ENCODE data around the gene HMGA1. TPM values are rescaled to one million over a fixed set of nuclear protein-coding genes. Genes with fewer than 3 reads are reported as not detected.

HMGA1 gene
- total and polyA plus RNA-seq, 2 experiments from 2014 or later: 243 to 332 TPM

DNA sequence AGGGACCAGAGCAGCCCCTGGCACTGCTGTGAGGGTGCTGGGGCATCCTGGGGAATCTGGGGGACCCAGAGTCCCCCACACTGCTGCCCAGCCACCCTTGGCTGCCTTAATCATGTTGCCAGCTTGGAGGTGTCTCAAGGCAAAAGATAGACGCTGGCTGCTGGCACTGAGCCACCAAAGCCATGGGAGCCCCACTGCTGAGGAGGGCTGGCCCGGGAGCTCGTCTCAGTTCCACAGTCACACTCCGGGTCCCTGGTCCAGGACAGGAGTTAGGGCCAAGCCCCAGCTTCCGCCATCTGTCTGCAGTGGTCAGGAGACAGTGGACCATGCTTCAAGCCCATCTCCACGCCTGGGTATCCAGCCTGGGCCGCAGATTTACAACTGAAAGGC, 41.0 kb upstream of the HMGA1 start:
- Histone ChIP-seq H3K9me3 (ENCODE audit: low read depth) (no peaks in the 10 kb centered on the region), H4K20me1 (ENCODE audit: insufficient read depth) (no peaks in the 10 kb centered on the region), H2AFZ (peak overlapping the region; percentile 93), H3K4me1 (ENCODE audit: insufficient read depth) (no peaks in the 10 kb centered on the region), H3K27me3 (replicated peaks; ENCODE audit: insufficient read depth) (no peaks in the 10 kb centered on the region), H3K27ac (no peak overlapping the region), H3K4me2 (ENCODE audit: unreplicated experiment) (peak overlapping the region; percentile 88), H3F3A (ENCODE audit: insufficient read depth) (no peaks in the 10 kb centered on the region; the same call in 1 of the 2 replicates), H3K4me3 (no peak overlapping the region), H3K79me2 (ENCODE audit: insufficient read depth) (no peaks in the 10 kb centered on the region), H3K36me3 (ENCODE audit: low read depth) (no peaks in the 10 kb centered on the region), H3K9ac (no peak overlapping the region), H3K9me2 (ENCODE audit: insufficient read depth) (no peaks in the 10 kb centered on the region)
- TF ChIP-seq EZH2phosphoT487 (IDR thresholded peaks at IDR 0.05; ENCODE audit: insufficient read depth, low read depth) (no peak), EZH2 (IDR thresholded peaks at IDR 0.05; ENCODE audit: insufficient read depth, poor library complexity, severe bottlenecking) (no peak)
- no peak for DNase-seq
- in situ Hi-C loops (cut with MboI): no loop called here
- 37 to 57% methylated on average over 6 to 7 of the region's 7 CpGs for WGBS, 2 experiments (ENCODE audit: low coverage in 1 of 2, low lambda C conversion rate in 2 of 2, missing lambda C conversion rate in 2 of 2)

DNA sequence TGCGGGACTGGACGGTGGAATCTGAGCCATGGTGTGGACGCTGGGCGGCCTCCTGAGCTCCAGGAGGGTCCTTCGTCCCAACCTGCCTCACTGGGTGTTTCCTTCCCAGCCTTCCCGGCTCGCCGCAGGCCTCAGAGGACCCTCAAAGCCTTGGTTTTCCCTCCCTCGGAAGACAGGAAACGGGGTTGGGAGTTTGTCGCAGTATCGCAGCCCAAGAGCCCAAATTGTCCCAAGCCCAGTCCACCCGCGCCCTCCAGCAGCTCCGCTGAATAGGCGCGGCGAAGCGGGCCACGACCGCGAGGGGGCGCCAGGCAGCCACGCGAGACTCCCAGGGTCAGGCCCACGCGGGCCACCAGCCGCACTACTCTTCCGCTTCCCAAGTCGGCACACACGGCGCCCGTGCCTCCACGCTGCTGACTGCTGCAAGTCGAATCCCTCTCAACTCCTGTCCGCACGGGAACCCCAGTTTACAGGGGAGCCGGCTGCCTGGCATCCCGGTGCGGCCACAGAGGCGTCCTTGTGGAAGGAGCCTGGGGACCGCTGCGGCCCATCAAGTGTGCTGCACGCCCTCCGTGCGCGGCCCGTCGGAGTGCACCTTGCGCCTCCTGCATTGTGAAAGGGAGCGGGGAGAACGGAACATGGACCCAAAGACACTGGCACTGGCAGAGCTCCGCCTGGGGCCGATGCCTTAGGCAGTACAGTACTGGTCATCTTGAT, 40.4 kb upstream of the HMGA1 start:
- H4K20me1 ChIP-seq (ENCODE audit: insufficient read depth): no peaks in the 10 kb centered on the region
- H3K79me2 ChIP-seq (ENCODE audit: insufficient read depth): no peaks in the 10 kb centered on the region
- H3K27ac ChIP-seq: no peak overlapping the region
- H3K4me3 ChIP-seq: peak overlapping the region; percentile 70
- DNase-seq: peak; percentile 80
- no peaks in the 10 kb centered on the region for H3K9me2 ChIP-seq (ENCODE audit: insufficient read depth)
- no peaks in the 10 kb centered on the region for H3K4me1 ChIP-seq (ENCODE audit: insufficient read depth)
- H3K4me2 ChIP-seq (ENCODE audit: unreplicated experiment): peak overlapping the region; percentile 88
- H2AFZ ChIP-seq: peak overlapping the region; percentile 93
- H3F3A ChIP-seq (ENCODE audit: insufficient read depth): no peaks in the 10 kb centered on the region; the same call in 1 of the 2 replicates
- H3K27me3 ChIP-seq (replicated peaks; ENCODE audit: insufficient read depth): no peaks in the 10 kb centered on the region
- in situ Hi-C loops (cut with MboI): no loop called here
- TF ChIP-seq EZH2 (IDR thresholded peaks at IDR 0.05; ENCODE audit: insufficient read depth, poor library complexity, severe bottlenecking) (no peak), EZH2phosphoT487 (IDR thresholded peaks at IDR 0.05; ENCODE audit: insufficient read depth, low read depth) (no peak)
- H3K36me3 ChIP-seq (ENCODE audit: low read depth): no peaks in the 10 kb centered on the region
- WGBS, 2 experiments (ENCODE audit: low coverage in 1 of 2, low lambda C conversion rate in 2 of 2, missing lambda C conversion rate in 2 of 2): 6 to 9% methylated on average over 43 to 46 of the region's 54 CpGs
- H3K9ac ChIP-seq: peak overlapping the region; percentile 41; the same call in 1 of the 2 replicates
- no peaks in the 10 kb centered on the region for H3K9me3 ChIP-seq (ENCODE audit: low read depth)

DNA sequence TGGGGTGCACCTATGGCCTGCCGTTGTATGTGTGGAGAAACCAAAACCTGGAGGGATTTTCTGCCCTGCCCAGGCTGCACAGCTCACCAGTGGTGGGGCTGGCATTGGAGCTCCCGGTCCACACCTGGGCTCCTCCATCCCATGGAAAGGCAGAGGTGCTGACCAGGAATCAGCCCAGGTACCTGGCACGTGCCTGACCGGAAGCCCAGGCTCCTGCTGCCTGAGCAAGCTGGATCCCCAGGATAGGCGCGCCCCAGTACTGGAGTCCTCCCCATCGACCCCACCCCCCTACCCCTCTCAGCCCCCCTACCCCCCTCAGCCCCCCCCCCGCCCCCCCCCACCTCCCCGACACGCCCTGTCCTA, 39.9 kb upstream of the HMGA1 start:
- Histone ChIP-seq H3F3A (ENCODE audit: insufficient read depth) (no peaks in the 10 kb centered on the region; the same call in 1 of the 2 replicates), H3K36me3 (ENCODE audit: low read depth) (no peaks in the 10 kb centered on the region), H3K79me2 (ENCODE audit: insufficient read depth) (no peaks in the 10 kb centered on the region), H2AFZ (peak overlapping the region; percentile 93), H3K4me2 (ENCODE audit: unreplicated experiment) (peak overlapping the region; percentile 88), H3K27me3 (replicated peaks; ENCODE audit: insufficient read depth) (no peaks in the 10 kb centered on the region), H3K9me2 (ENCODE audit: insufficient read depth) (no peaks in the 10 kb centered on the region), H3K9ac (peak overlapping the region; percentile 41; the same call in 1 of the 2 replicates), H3K4me3 (peak overlapping the region; percentile 70), H4K20me1 (ENCODE audit: insufficient read depth) (no peaks in the 10 kb centered on the region), H3K4me1 (ENCODE audit: insufficient read depth) (no peaks in the 10 kb centered on the region), H3K27ac (no peak overlapping the region), H3K9me3 (ENCODE audit: low read depth) (no peaks in the 10 kb centered on the region)
- in situ Hi-C loops (cut with MboI): no loop called here
- DNase-seq: no peak
- TF ChIP-seq EZH2 (IDR thresholded peaks at IDR 0.05; ENCODE audit: insufficient read depth, poor library complexity, severe bottlenecking) (no peak), EZH2phosphoT487 (IDR thresholded peaks at IDR 0.05; ENCODE audit: insufficient read depth, low read depth) (no peak)
- WGBS, 2 experiments (ENCODE audit: low coverage in 1 of 2, low lambda C conversion rate in 2 of 2, missing lambda C conversion rate in 2 of 2): 60 to 63% methylated on average over 4 to 10 of the region's 10 CpGs

DNA sequence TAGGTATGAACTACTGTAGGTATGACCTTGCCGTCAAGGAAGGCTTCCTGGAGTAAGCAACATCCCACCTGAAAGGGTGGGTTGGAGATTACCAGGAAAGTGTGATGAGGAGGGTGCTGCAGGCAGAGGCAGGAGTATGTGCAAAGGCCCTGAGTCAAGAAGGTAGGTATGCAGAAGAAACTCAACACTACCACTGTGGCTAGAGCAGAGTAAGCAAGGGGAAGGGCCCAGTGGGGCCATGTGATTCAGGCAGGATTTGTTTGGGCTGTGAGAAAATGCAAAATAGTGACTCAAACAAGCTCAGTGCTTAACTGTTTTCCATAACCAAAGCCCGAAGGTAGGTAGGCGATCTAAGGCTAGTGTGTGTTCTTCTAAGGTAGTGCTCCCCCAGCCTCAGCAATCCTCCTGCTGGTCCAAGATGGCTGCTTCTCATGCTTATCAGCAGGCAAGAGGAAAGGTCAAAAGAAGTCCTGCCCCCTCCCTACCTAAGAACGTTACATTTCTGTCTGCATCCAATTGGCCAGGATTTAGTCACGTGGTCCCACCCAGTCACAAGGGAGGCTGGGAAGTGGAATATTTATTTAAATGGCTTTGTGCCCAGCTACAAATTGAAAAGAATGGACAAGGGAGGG, 36.2 kb upstream of the HMGA1 start:
- no peaks in the 10 kb centered on the region for H3K79me2 ChIP-seq (ENCODE audit: insufficient read depth)
- in situ Hi-C loops (cut with MboI): no loop called here
- no peak overlapping the region for H3K9ac ChIP-seq
- no peaks in the 10 kb centered on the region for H3K9me3 ChIP-seq (ENCODE audit: low read depth)
- H3K36me3 ChIP-seq (ENCODE audit: low read depth): no peaks in the 10 kb centered on the region
- no peak overlapping the region for H3K4me3 ChIP-seq
- no peaks in the 10 kb centered on the region for H3F3A ChIP-seq (ENCODE audit: insufficient read depth)
- H3K4me1 ChIP-seq (ENCODE audit: insufficient read depth): no peaks in the 10 kb centered on the region
- WGBS, 2 experiments (ENCODE audit: low coverage in 1 of 2, low lambda C conversion rate in 2 of 2, missing lambda C conversion rate in 2 of 2): 58 to 68% methylated on average over 5 of the region's 5 CpGs
- no peaks in the 10 kb centered on the region for H3K27me3 ChIP-seq (replicated peaks; ENCODE audit: insufficient read depth)
- H3K27ac ChIP-seq: no peak overlapping the region
- H4K20me1 ChIP-seq (ENCODE audit: insufficient read depth): no peaks in the 10 kb centered on the region
- no peaks in the 10 kb centered on the region for H3K9me2 ChIP-seq (ENCODE audit: insufficient read depth)
- no peak for DNase-seq
- H2AFZ ChIP-seq: peak overlapping the region; percentile 34; the same call in 1 of the 2 replicates
- no peak overlapping the region for H3K4me2 ChIP-seq (ENCODE audit: unreplicated experiment)
- TF ChIP-seq EZH2 (IDR thresholded peaks at IDR 0.05; ENCODE audit: insufficient read depth, poor library complexity, severe bottlenecking) (no peak), EZH2phosphoT487 (IDR thresholded peaks at IDR 0.05; ENCODE audit: insufficient read depth, low read depth) (no peak)
